Kidney capillary endothelial cell (primary cell): ENCODE results near the gene VWA7.

Experiments used
- DNase-seq: peaks from one replicate; pipeline ENCODE4 v3.0.0-alpha.2; 2018; ENCODE audit warnings: low spot score

Gene VWA7

DNA sequence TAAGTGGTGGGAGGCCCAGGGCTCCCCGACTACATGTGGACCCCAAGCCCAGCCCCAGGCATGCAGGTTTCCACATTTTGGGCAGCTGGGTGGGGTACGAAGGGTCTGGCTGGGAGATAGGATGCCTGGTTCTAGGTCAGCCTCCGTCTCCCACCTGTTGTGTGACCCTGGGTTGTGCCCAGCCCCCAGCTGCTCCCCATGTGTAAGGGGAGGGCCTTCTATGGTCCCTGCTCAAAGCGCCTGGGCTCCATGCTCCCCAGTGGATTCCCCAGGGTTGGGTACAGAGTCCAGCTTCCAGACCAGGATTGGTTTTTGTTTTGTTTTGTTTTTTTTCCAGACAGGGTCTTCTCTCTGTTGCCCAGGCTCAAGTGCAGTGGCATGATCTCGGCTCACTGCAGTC lies 1.1 kb upstream of the VWA7 start:
- no peak for DNase-seq

DNA sequence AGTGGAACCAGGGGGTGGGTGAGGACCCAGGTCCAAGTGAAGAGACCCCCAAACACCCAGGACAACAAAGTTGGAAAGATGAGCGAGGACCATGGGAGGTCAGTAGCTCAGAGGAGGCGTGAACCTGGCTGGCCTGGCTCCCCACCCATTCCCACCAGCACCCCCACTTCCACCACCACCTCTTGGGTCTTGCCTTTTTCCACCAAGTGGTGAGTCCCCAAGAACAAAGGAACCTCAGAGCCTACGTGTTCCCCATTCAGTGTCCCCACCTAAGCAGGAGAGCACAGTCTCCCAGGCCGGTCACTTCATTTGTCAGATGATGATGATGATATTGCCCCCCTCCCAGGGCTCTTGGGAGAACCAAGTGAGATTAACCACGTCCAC lies 531 bp upstream of the VWA7 start:
- DNase-seq = no peak

DNA sequence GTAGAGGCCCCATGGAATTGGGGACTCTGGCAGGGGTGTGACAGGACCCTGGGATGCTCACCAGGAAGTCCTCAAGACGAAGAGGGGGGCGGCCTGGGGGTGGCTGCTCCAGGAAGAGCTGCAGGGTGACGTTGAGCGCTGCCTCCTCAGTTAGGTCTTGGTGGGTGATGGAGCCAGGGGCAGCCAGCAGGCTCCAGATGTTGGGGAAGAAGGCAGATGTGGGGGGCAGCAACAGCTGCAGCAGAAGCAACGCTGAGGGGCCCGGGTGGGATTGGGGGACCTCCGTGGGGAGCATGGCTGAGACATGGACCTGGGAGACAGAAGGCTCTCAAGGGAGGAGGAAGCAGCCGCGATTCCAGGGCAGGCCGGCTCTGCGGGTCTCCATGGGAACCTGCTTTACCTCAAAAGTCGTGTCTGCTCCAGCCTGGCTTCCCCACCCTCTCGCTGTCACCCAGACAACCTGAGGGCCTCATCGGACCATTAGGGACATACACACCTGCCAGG lies 591 bp downstream of the VWA7 start:
- DNase-seq = no peak

- no peak for DNase-seq
Measured at GRCh38 chr6:31775633-31776484, 1.3 kb downstream of the VWA7 start.

GRCh38 chr6:31775184-31775583 lies 1.9 kb downstream of the VWA7 start:
- no peak for DNase-seq

- no peak for DNase-seq
Measured at GRCh38 chr6:31771992-31772358, 5.2 kb downstream of the VWA7 start.

DNA sequence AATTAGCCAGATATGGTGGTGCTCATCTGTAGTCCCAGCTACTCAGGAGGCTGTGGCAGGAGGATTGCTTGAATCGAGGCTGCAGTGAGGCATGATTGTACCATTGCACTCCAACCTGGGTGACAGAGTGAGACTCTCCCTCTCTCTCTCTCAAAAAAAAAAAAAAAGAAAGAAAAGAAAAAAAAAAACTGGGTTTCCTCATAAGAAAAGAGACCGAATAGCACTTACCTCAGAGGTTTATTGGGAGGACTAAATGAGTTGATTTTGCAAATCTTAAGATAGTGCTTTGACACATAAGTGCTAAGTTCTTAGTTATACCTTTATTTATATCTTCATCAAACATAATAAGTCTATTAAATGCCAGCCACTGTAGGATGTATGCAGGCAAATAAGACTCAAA lies 6.3 kb downstream of the VWA7 start:
- no peak for DNase-seq

GRCh38 chr6:31769684-31770371 lies 7.3 kb downstream of the VWA7 start:
- DNase-seq = no peak

DNA sequence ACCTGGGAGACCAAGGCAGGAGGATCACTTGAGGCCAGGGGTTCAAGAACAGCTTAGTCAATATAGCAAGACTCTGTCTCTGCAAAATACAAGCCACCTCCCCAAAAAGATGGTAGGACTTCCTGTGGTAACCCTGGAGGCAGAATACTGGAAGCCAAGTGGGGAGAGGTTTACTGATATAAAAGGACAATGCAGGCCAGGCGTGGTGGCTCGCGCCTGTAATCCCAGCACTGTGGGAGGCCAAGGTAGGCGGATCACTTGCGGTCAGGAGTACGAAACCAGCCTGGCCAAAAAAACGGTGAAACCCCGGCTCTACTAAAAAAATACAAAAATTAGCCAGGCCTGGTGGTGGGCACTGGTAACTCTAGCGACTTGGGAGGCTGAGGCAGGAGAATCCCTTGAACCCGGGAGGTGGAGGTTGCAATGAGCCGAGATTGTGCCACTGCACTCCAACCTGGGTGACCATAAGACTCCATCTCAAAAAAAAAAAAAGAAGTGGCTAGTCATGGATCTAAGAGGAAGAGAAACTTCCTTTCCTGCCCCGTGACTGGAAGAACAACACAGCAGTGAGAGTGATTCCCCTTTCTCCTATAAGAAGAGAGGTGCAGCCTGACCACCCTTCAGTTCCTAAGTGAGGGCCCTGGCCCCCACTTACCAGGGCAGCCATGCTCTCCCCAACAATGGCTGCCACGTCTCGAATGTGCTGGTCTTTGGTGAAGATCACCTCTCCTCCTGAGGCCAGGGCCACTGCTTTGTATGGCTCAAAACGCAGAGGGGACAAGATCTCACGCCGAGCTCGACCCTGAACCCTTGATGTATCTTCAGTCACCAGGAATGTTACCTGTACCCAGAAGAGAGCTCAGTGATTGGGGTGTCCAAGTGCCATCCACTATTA lies 8.5 kb downstream of the VWA7 start:
- DNase-seq = no peak

DNA sequence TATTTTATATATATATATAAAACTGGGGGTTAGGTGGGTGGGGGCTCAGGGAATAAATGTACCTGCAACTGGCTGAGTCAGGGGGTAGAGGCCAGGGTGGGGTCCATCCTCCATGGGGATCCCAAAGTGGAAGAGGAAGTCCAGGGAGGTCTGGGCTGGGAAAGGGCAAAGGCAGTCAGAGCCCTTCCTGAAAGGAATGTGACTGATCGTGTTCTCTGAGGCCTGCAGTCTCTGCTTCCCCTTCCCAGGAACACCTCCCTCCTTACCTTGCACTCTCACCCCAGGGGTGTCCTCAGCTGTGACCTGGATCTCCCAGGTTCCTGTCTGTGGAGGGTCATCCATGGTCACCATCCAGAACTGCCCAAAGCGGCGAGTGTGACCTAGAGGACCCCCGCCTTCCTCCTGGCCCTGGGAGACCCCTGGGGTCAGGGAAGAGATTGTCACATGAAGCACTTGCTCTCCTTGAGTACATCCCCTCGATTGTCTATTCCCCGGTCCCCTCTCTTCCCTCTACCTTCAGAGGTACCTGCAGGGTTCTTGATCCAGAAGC lies 10.0 kb downstream of the VWA7 start:
- no peak for DNase-seq

- no peak for DNase-seq
Measured at GRCh38 chr6:31765910-31766794, 11.0 kb downstream of the VWA7 start.

DNA sequence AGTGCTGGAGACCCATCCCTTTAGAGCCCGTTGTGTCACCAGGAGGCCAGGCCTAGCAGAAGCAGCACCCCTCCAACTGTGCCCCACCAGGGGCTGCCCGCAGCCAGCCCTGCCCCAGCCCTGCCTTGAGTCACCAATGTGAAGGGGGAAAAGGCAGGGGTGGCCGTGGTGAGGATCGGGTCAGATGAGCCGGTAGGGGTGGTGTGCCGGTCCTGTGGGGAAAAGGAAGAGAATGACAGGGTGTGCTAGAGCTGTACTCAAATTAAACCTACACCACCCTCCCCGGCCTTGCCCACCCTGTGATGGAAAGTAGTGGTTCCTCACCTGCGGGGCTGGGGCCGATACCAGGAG lies 11.6 kb downstream of the VWA7 start:
- no peak for DNase-seq

- no peak for DNase-seq
Measured at GRCh38 chr6:31764198-31764597, 12.9 kb downstream of the VWA7 start.

DNA sequence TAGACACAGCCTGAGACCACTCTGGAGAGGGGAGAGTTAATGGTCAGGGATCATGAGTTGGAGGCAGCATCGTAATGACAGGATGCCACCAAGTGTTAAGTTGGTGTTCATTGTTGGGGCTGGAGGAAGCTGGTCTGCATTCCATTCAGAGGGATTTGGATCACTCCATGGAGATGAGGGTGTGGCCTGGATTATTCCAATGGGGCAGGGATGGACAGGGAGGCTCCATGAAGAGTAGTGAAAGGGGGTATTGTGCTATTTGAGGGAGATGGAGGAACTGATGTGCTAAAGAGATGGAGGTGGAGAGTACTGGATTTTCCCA lies 13.5 kb downstream of the VWA7 start:
- peak; percentile 83 for DNase-seq

- no peak for DNase-seq
Measured at GRCh38 chr6:31762878-31763618, 14.1 kb downstream of the VWA7 start.

- no peak for DNase-seq
Measured at GRCh38 chr6:31762356-31762755, 14.8 kb downstream of the VWA7 start, which contains the start of gene SAPCD1. Gene SAPCD1, plus strand, starts transcription at chr6:31762656. Its CDS starts 399 bp downstream, at chr6:31763055.

GRCh38 chr6:31761343-31761742 lies 15.8 kb downstream of the VWA7 start:
- DNase-seq = no peak

DNA sequence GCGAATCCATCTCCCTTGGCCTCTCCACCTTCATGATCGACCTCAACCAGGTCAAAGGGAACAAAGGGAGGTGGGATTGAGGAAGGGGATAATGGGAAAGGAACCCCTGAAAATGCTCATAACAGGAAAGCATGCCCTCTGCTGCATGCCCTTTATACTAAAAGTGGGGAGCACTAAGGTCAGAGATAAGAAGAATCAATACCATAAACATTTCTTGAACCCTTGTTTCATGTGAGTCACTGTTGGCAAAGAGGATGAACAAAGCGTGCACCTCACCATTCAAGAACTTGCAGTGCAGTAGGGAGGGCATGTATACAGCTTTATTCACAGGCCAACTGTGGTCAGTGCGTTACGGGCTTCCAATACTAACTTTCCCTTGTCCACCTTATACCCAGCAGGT lies 16.3 kb downstream of the VWA7 start:
- DNase-seq = no peak

GRCh38 chr6:31758281-31758680 lies 18.8 kb downstream of the VWA7 start:
- no peak for DNase-seq

- peak; percentile 49 for DNase-seq
Measured at GRCh38 chr6:31752739-31753319, 24.3 kb downstream of the VWA7 start.
